ENCODE measurements around the gene DIRAS3. TPM values are rescaled to one million over a fixed set of nuclear protein-coding genes. Genes with fewer than 3 reads are reported as not detected.

The DIRAS3 gene
- total and polyA plus RNA-seq, 2 donors (not counting 1 experiment from before 2014, with no cell fraction given), result 1.5 to 6.5 TPM

DNA sequence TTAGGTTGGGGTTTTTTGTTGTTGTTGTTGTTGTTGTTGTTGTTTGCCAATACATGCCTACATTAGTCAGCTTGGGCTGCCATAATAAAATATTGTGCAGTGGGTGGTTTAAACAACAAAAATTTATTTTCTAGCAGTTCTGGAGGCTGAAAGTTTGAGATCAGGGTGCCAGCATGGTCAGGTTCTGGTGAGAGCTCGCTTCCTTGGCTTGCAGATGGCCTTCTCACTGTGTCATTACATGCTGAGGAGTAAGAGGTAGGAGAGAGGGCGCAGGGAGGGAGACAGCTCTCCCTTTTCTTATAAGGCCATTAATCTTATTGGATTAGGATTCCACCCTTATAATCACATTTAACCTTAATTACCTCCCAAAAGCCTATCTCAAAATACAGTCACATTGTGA is 52.7 kb downstream of the DIRAS3 start:
- H4K20me1 ChIP-seq (ENCODE audit: control insufficient read depth, extremely low read depth, insufficient read depth, low read length), result no peaks in the 10 kb centered on the region
- no peak overlapping the region for H2AFZ ChIP-seq (ENCODE audit: low read length)
- DNase-seq (ENCODE audit: low read depth in 2 of 2), result no peak
- TF ChIP-seq CTCF (conservative IDR thresholded peaks at IDR 0.05 in 1 of 2, IDR thresholded peaks at IDR 0.05 in 1 of 2; ENCODE audit: low read depth in 1 of 2, low read length in 2 of 2) (no peak), EZH2 (IDR thresholded peaks at IDR 0.05; ENCODE audit: low read length, missing control alignments) (no peak)
- no peaks in the 10 kb centered on the region for H3K79me2 ChIP-seq (ENCODE audit: control insufficient read depth, insufficient read depth, low read length)
- no peaks in the 10 kb centered on the region for H3K4me1 ChIP-seq (ENCODE audit: control insufficient read depth, extremely low read depth, insufficient read depth, low read length)
- no peak overlapping the region for H3K9ac ChIP-seq (ENCODE audit: insufficient read depth, low read length)
- H3K4me2 ChIP-seq (ENCODE audit: extremely low read depth, insufficient read depth, low read length), result no peak overlapping the region
- H3K9me3 ChIP-seq (ENCODE audit: control insufficient read depth, insufficient read depth, low read depth, low read length), result no peaks in the 10 kb centered on the region
- no peaks in the 10 kb centered on the region for H3K36me3 ChIP-seq (ENCODE audit: control insufficient read depth, insufficient read depth, low read length)
- H3K27me3 ChIP-seq (ENCODE audit: control insufficient read depth, insufficient read depth, low read length), result no peaks in the 10 kb centered on the region
- no peak overlapping the region for H3K27ac ChIP-seq (ENCODE audit: insufficient read depth, low read length)
- no peak overlapping the region for H3K4me3 ChIP-seq (replicated peaks in 1 of 4; ENCODE audit: control extremely low read depth in 1 of 4, insufficient read depth in 1 of 4, low read depth in 3 of 4, low read length in 4 of 4)

Other genes starting within 250 kb of the DIRAS3 start
- 103 and 127 TPM in 2 replicates for gene GNG12, start 217.2 kb downstream of the DIRAS3 start, total RNA-seq
- 184 and 241 TPM in 2 replicates for gene GNG12, start 217.2 kb downstream of the DIRAS3 start, polyA plus RNA-seq
- gene WLS, start 181.9 kb upstream of the DIRAS3 start, total RNA-seq, result 85.5 and 156 TPM in 2 replicates
- 269 and 290 TPM in 2 replicates for gene WLS, start 181.9 kb upstream of the DIRAS3 start, polyA plus RNA-seq

Measured in fibroblast of lung (primary cell).